H9 (cell line): ENCODE data around the gene CMTM7. TPM values are rescaled to one million over a fixed set of nuclear protein-coding genes. Genes with fewer than 3 reads are reported as not detected.

Experiments
- DNase-seq: peaks from one replicate; pipeline ENCODE4 v3.0.0-alpha.2; 2017
- H2AFZ ChIP-seq: one replicate; pipeline ENCODE4 v1.6.1; 2013; ENCODE audit warnings: mild to moderate bottlenecking, low read length, control low read depth, moderate library complexity
- H2AK5ac ChIP-seq: 2 replicates; pipeline ENCODE4 v1.6.1; 2013; ENCODE audit warnings: low read length, control low read depth, mixed read lengths; ENCODE audit not compliant: insufficient read length
- H2BK120ac ChIP-seq: one replicate; pipeline ENCODE4 v1.6.1; 2013; ENCODE audit warnings: low read depth, mild to moderate bottlenecking, low read length, control low read depth, inconsistent platforms; ENCODE audit not compliant: poor library complexity, severe bottlenecking
- H2BK12ac ChIP-seq: 2 replicates; pipeline ENCODE4 v1.6.1; 2013; ENCODE audit warnings: low read length, control low read depth, mixed read lengths, low read depth; ENCODE audit not compliant: insufficient read length
- H2BK15ac ChIP-seq: 2 replicates; pipeline ENCODE4 v1.6.1; 2013; ENCODE audit warnings: low read depth, low read length, control low read depth
- H2BK20ac ChIP-seq: one replicate; pipeline ENCODE4 v1.6.1; 2013; ENCODE audit warnings: low read depth, mild to moderate bottlenecking, low read length, control low read depth, inconsistent platforms; ENCODE audit not compliant: poor library complexity, severe bottlenecking
- H2BK5ac ChIP-seq: 2 replicates; pipeline ENCODE4 v1.6.1; 2013; ENCODE audit warnings: low read length, control low read depth, mixed read lengths; ENCODE audit not compliant: insufficient read length
- H3K14ac ChIP-seq: 2 replicates; pipeline ENCODE4 v1.6.1; 2013; ENCODE audit warnings: low read length, control low read depth; ENCODE audit not compliant: insufficient read depth
- H3K18ac ChIP-seq: 2 replicates; pipeline ENCODE4 v1.6.1; 2013; ENCODE audit warnings: low read depth, mild to moderate bottlenecking, mixed read lengths, low read length, control low read depth; ENCODE audit not compliant: insufficient read length
- H3K23ac ChIP-seq: 2 replicates; pipeline ENCODE4 v1.6.1; 2013; ENCODE audit warnings: low read length, control low read depth, mixed read lengths, low read depth; ENCODE audit not compliant: insufficient read length
- H3K23me2 ChIP-seq: 2 replicates; pipeline ENCODE4 v1.6.1; 2013; ENCODE audit warnings: low read depth, mild to moderate bottlenecking, mixed read lengths, low read length, control low read depth; ENCODE audit not compliant: insufficient read length, poor library complexity, severe bottlenecking
- H3K27ac ChIP-seq: 2 replicates; pipeline ENCODE4 v1.5.1; 2013; ENCODE audit warnings: low read length, control low read depth, mixed read lengths, low read depth; ENCODE audit not compliant: insufficient read length
- H3K27me3 ChIP-seq: 2 replicates; pipeline ENCODE4 v1.6.1; 2013; ENCODE audit warnings: low read length, control low read depth, inconsistent platforms; ENCODE audit not compliant: insufficient read depth
- H3K4ac ChIP-seq: 2 replicates; pipeline ENCODE4 v1.6.1; 2013; ENCODE audit warnings: low read depth, mild to moderate bottlenecking, control low read depth, inconsistent platforms, low read length, moderate library complexity
- H3K4me1 ChIP-seq: 2 replicates; pipeline ENCODE4 v1.6.1; 2013; ENCODE audit warnings: low read length, control low read depth, inconsistent platforms; ENCODE audit not compliant: insufficient read depth
- H3K4me2 ChIP-seq: 2 replicates; pipeline ENCODE4 v1.6.1; 2013; ENCODE audit warnings: low read length, control low read depth, mixed read lengths; ENCODE audit not compliant: insufficient read length, insufficient read depth
- H3K56ac ChIP-seq: 2 replicates; pipeline ENCODE4 v1.6.1; 2013; ENCODE audit warnings: low read depth, mild to moderate bottlenecking, mixed read lengths, low read length, control low read depth; ENCODE audit not compliant: insufficient read length
- H3K79me1 ChIP-seq: 2 replicates; pipeline ENCODE4 v1.6.1; 2013; ENCODE audit warnings: low read depth, mild to moderate bottlenecking, moderate library complexity, low read length, control low read depth, inconsistent platforms; ENCODE audit not compliant: insufficient read depth, poor library complexity, severe bottlenecking
- H3K79me2 ChIP-seq: 2 replicates; pipeline ENCODE4 v1.6.1; 2013; ENCODE audit warnings: low read length, control low read depth, inconsistent platforms; ENCODE audit not compliant: insufficient read depth
- H3K9ac ChIP-seq: 2 replicates; pipeline ENCODE4 v1.6.1; 2013; ENCODE audit warnings: low read length, control low read depth, mixed read lengths; ENCODE audit not compliant: insufficient read length; ENCODE audit errors: extremely low read depth
- H3K9me3 ChIP-seq: one replicate; pipeline ENCODE4 v1.6.1; 2013; ENCODE audit warnings: low read depth, low read length, inconsistent platforms; ENCODE audit not compliant: control insufficient read depth
- H3T11ph ChIP-seq: one replicate; pipeline ENCODE4 v1.6.1; 2013; ENCODE audit warnings: mild to moderate bottlenecking, low read length, control low read depth, inconsistent platforms
- H4K20me1 ChIP-seq: one replicate; pipeline ENCODE4 v1.6.1; 2013; ENCODE audit not compliant: control insufficient read depth, insufficient read length, insufficient read depth
- H4K5ac ChIP-seq: 2 replicates; pipeline ENCODE4 v1.6.1; 2013; ENCODE audit warnings: low read depth, mild to moderate bottlenecking, mixed read lengths, low read length, control low read depth; ENCODE audit not compliant: insufficient read length
- H4K8ac ChIP-seq: replicated peaks from 2 replicates; pipeline ENCODE4 v1.6.1; 2013; ENCODE audit warnings: low read length, control low read depth, mixed read lengths, low read depth; ENCODE audit not compliant: insufficient read length
- H4K91ac ChIP-seq: 2 replicates; pipeline ENCODE4 v1.6.1; 2013; ENCODE audit warnings: low read depth, mild to moderate bottlenecking, moderate library complexity, mixed read lengths, low read length, control low read depth; ENCODE audit not compliant: insufficient read length
- H3K27ac Mint-ChIP-seq, 3 experiments: 2 replicates in 2 of 3; 3 replicates in 1 of 3; pipeline ENCODE4 v1.8.0; 2020 to 2021; ENCODE audit warnings: mixed read lengths in 3 of 3, mild to moderate bottlenecking in 1 of 3, moderate library complexity in 1 of 3
- H3K27me3 Mint-ChIP-seq: 2 replicates; pipeline ENCODE4 v1.8.0; 2021; ENCODE audit warnings: low read depth, mild to moderate bottlenecking, moderate library complexity, mixed read lengths
- H3K36me3 Mint-ChIP-seq, 3 experiments: 2 replicates in 2 of 3; 3 replicates in 1 of 3; pipeline ENCODE4 v1.8.0; 2020 to 2021; ENCODE audit warnings: low read depth in 3 of 3, mixed read lengths in 3 of 3; ENCODE audit not compliant: insufficient read depth in 1 of 3
- H3K4me1 Mint-ChIP-seq, 2 experiments: 2 replicates each; pipeline ENCODE4 v1.8.0; 2020; ENCODE audit warnings: mixed read lengths in 2 of 2
- H3K4me3 Mint-ChIP-seq, 2 experiments: 2 replicates in 1 of 2; 3 replicates in 1 of 2; pipeline ENCODE4 v1.8.0; 2020 to 2021; ENCODE audit warnings: mild to moderate bottlenecking in 2 of 2, mixed read lengths in 2 of 2, moderate library complexity in 1 of 2
- H3K9me3 Mint-ChIP-seq, 2 experiments: 2 replicates in 1 of 2; 3 replicates in 1 of 2; pipeline ENCODE4 v1.8.0; 2020; ENCODE audit warnings: mild to moderate bottlenecking in 2 of 2, mixed read lengths in 2 of 2, moderate library complexity in 1 of 2
- CTCF ChIP-seq: fragments of 200-600 bp; sonication (generic); conservative IDR thresholded peaks from 3 replicates; pipeline ENCODE4 v1.8.0; 2021; ENCODE audit warnings: antibody characterized with exemption, mild to moderate bottlenecking
- WGBS: extraction: QIAGEN DNeasy Blood & Tissue Kit; methylation state at CpG from one replicate; pipeline ENCODE4 v1.1.7; 2013; ENCODE audit warnings: missing lambda C conversion rate, low lambda C conversion rate, mixed read lengths; ENCODE audit not compliant: insufficient read length; ENCODE audit errors: extremely low coverage; 5-methylcytosine and 5-hydroxymethylcytosine counted together
- total RNA-seq: library from RNA; stranded (reverse); gene quantifications from 2 replicates; pipeline ENCODE4 v1.2.1, GENCODE V29; 2021

Gene CMTM7
- total RNA-seq, 1 experiment from 2014 or later: 23.9 TPM

GRCh38 chr3:32499585-32499984 lies 107.9 kb downstream of the CMTM7 start:
- H2AFZ ChIP-seq: no peak overlapping the region
- H4K20me1 ChIP-seq: peaks cover 2% of the 10 kb centered on the region
- Mint-ChIP-seq H3K9me3 (no peaks in the 10 kb centered on the region; a peak in 1 of 5 replicates), H3K4me3 (no peak overlapping the region), H3K4me1 (peaks cover 20 to 30% of the 10 kb centered on the region in 2 experiments), H3K27ac (no peak overlapping the region), H3K27me3 (no peaks in the 10 kb centered on the region; the same call in 1 of the 2 replicates), H3K36me3 (peaks cover 3 to 8% (median 5%) of the 10 kb centered on the region in 3 experiments; a peak in 4 of 7 replicates)
- no peak overlapping the region for H4K5ac ChIP-seq
- H2AK5ac ChIP-seq: no peak overlapping the region
- whole genome bisulfite sequencing: no CpG with 5 or more reads among the region's 2 CpGs
- H3K9ac ChIP-seq: no peak overlapping the region
- DNase-seq: no peak
- no peaks in the 10 kb centered on the region for H3K9me3 ChIP-seq
- H2BK12ac ChIP-seq: no peak overlapping the region
- no peak overlapping the region for H3K18ac ChIP-seq
- H3K23ac ChIP-seq: no peak overlapping the region
- no peaks in the 10 kb centered on the region for H3K79me1 ChIP-seq
- H3K27ac ChIP-seq: no peak overlapping the region
- no peak overlapping the region for H3K4ac ChIP-seq
- H3K4me1 ChIP-seq: peaks cover 4% of the 10 kb centered on the region; the same call in 1 of the 2 replicates
- no peak for TF ChIP-seq CTCF
- no peak overlapping the region for H3K56ac ChIP-seq
- H2BK15ac ChIP-seq: no peak overlapping the region
- H2BK120ac ChIP-seq: no peak overlapping the region
- H3K27me3 ChIP-seq: no peaks in the 10 kb centered on the region
- H3K14ac ChIP-seq: no peak overlapping the region
- no peak overlapping the region for H2BK5ac ChIP-seq
- no peaks in the 10 kb centered on the region for H3K23me2 ChIP-seq
- H2BK20ac ChIP-seq: no peak overlapping the region
- H4K8ac ChIP-seq: no peak overlapping the region
- H3K4me2 ChIP-seq: no peak overlapping the region
- H4K91ac ChIP-seq: no peak overlapping the region
- H3T11ph ChIP-seq: no peak overlapping the region
- H3K79me2 ChIP-seq: no peaks in the 10 kb centered on the region; the same call in 1 of the 2 replicates
